NT2/D1 (cell line): ENCODE data around the gene OR4N2.
"Not testable (repeated sequence)": the region's sequence is repeated elsewhere in the genome, so short reads cannot be mapped to it uniquely, and the experiment has no call there.

Source experiments
- SUZ12 ChIP-seq: IDR thresholded peaks from 2 replicates; pipeline ENCODE4 v1.6.1; 2011; ENCODE audit not compliant: insufficient read length, insufficient read depth; ENCODE audit errors: extremely low read depth
- YY1 ChIP-seq: IDR thresholded peaks from 2 replicates; pipeline ENCODE4 v1.6.1; 2011; ENCODE audit not compliant: insufficient read length, insufficient read depth
- ZNF274 ChIP-seq: IDR thresholded peaks from 2 replicates; pipeline ENCODE4 v1.6.1; 2011; ENCODE audit warnings: mild to moderate bottlenecking, low read depth, low read length

- not testable (repeated sequence) for TF ChIP-seq ZNF274, SUZ12, YY1
Observed at GRCh38 chr14:19834203-19834848, 30.8 kb downstream of the OR4N2 start.
